Suprapubic skin (tissue), 4 donors: ENCODE results near the gene CD33. TPM values are rescaled to one million over a fixed set of nuclear protein-coding genes. Genes with fewer than 3 reads are reported as not detected.

Experiments used
- DNase-seq, 2 donors: peaks; one replicate each; pipeline ENCODE4 v3.0.0-alpha.2; 2019; ENCODE audit warnings: low spot score in 2 of 2
- H3K27ac ChIP-seq: fragments of 200-600 bp; sonication (generic); one replicate; pipeline ENCODE4 v1.5.1; 2019
- H3K27me3 ChIP-seq: fragments of 200-600 bp; sonication (generic); one replicate; pipeline ENCODE4 v1.5.1; 2019
- H3K36me3 ChIP-seq: fragments of 200-600 bp; sonication (generic); one replicate; pipeline ENCODE4 v1.5.1; 2019
- H3K4me1 ChIP-seq: fragments of 200-600 bp; sonication (generic); one replicate; pipeline ENCODE4 v1.5.1; 2019
- H3K4me3 ChIP-seq: fragments of 200-600 bp; sonication (generic); one replicate; pipeline ENCODE4 v1.5.1; 2019; ENCODE audit warnings: mild to moderate bottlenecking
- H3K9me3 ChIP-seq: fragments of 200-600 bp; sonication (generic); one replicate; pipeline ENCODE4 v1.5.1; 2019
- EP300 ChIP-seq: sonication (generic); formaldehyde crosslinking; IDR thresholded peaks from one replicate; pipeline ENCODE4 v1.6.1; 2017; ENCODE audit warnings: antibody characterized with exemption
- POLR2A ChIP-seq, 2 donors: fragments of 450-650 bp; IDR thresholded peaks; one replicate each; pipeline ENCODE4 v1.6.1; 2017; ENCODE audit warnings: antibody characterized with exemption in 2 of 2, mild to moderate bottlenecking in 2 of 2, moderate library complexity in 2 of 2
- POLR2AphosphoS5 ChIP-seq, 3 donors: sonication (generic); formaldehyde crosslinking; IDR thresholded peaks; one replicate each; pipeline ENCODE4 v1.6.1; 2017; ENCODE audit warnings: antibody characterized with exemption in 3 of 3
- WGBS: methylation state at CpG from one replicate; pipeline ENCODE4 v1.1.5; 2018; 5-methylcytosine and 5-hydroxymethylcytosine counted together
- total RNA-seq, 4 donors: library from RNA; depleted of rRNA; stranded (reverse); fragments of >200 nt; gene quantifications; one replicate each; pipeline ENCODE4 v1.1.0, GENCODE V29; 2016
- TF ChIP-seq, protein P1 (sequence below), 2 donors: fragments of 200-600 bp in 1 of 2; fragments of 450-650 bp in 1 of 2; sonication (generic) in 1 of 2; IDR thresholded peaks; one replicate each; pipeline ENCODE4 v1.5.1; 2016 to 2019; ENCODE audit warnings: antibody characterized with exemption in 2 of 2, mild to moderate bottlenecking in 1 of 2, moderate library complexity in 1 of 2

CD33 gene
- total RNA-seq, 4 donors from 2014 or later: 0.51 to 7.0 (median 2.4) TPM

DNA sequence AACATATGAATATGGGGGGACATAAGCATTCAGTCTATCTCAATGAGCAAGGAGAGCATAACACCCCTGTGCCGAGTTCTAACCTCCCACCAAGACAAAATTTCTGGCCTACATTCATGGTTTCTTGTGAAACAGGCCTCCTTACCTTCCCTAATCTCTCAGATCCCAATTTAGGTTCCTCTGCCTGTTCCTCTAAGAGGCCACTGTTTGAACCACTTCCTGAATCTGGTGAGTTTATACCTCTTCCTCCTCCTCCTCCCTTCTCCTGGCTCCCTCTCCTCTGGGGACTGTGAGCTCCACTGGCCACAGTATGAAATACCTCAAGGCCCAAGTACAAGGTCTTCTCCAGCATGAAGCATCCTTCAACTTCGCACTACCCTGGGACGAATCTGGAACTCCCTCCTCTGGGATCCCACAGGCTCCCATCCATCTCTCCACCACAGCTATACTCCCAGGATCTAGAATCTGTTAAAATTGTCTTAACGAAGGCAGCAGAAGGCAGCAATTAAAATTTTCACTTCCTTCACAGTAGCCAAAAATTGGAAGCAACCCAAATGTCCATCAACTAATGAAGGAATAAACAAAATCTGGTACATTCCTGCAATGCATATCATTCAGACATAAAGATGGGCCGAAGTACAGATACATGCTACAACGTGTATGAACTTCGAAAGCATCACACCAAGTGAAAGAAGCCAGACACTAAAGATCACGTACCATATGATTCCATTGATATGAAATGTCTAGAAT is 18.2 kb downstream of the CD33 start:
- Histone ChIP-seq H3K27ac (no peak overlapping the region), H3K36me3 (no peaks in the 10 kb centered on the region), H3K9me3 (no peaks in the 10 kb centered on the region), H3K4me1 (no peaks in the 10 kb centered on the region), H3K27me3 (peaks cover 4% of the 10 kb centered on the region), H3K4me3 (no peak overlapping the region)
- WGBS: 65% methylated on average over 8 of the region's 8 CpGs
- TF ChIP-seq POLR2AphosphoS5 (IDR thresholded peaks at IDR 0.05) (no peak), EP300 (no peak), POLR2A (IDR thresholded peaks at IDR 0.05) (no peak)
- TF ChIP-seq, protein P1, sequence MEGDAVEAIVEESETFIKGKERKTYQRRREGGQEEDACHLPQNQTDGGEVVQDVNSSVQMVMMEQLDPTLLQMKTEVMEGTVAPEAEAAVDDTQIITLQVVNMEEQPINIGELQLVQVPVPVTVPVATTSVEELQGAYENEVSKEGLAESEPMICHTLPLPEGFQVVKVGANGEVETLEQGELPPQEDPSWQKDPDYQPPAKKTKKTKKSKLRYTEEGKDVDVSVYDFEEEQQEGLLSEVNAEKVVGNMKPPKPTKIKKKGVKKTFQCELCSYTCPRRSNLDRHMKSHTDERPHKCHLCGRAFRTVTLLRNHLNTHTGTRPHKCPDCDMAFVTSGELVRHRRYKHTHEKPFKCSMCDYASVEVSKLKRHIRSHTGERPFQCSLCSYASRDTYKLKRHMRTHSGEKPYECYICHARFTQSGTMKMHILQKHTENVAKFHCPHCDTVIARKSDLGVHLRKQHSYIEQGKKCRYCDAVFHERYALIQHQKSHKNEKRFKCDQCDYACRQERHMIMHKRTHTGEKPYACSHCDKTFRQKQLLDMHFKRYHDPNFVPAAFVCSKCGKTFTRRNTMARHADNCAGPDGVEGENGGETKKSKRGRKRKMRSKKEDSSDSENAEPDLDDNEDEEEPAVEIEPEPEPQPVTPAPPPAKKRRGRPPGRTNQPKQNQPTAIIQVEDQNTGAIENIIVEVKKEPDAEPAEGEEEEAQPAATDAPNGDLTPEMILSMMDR (IDR thresholded peaks at IDR 0.05): no peak
- DNase-seq: no peak

DNA sequence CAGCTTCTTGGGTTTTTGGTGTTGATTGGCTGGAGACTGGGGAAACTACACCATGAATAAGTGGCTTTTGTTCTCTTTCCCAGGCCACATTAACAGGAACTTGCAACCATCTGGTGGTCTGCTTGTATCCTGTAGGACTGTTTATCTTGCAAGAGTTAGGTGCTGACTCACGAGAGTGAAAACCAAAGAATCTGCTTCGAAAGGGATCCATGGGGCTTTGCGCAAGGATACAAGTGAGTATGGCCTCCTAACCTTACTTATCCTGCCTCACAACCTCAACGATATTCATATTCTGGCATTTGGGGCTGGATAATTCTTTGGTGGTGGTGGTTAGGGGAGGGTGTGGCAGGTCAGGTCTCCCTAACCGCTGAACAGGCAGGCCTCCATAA is 21.3 kb downstream of the CD33 start:
- Histone ChIP-seq H3K36me3 (no peaks in the 10 kb centered on the region), H3K9me3 (no peaks in the 10 kb centered on the region), H3K4me1 (no peaks in the 10 kb centered on the region), H3K27me3 (peaks cover 4% of the 10 kb centered on the region), H3K4me3 (no peak overlapping the region), H3K27ac (no peak overlapping the region)
- 47% methylated on average over 5 of the region's 5 CpGs for WGBS
- TF ChIP-seq, protein P1 (IDR thresholded peaks at IDR 0.05): no peak
- TF ChIP-seq EP300 (no peak), POLR2A (IDR thresholded peaks at IDR 0.05) (no peak), POLR2AphosphoS5 (IDR thresholded peaks at IDR 0.05) (no peak)
- DNase-seq: no peak

DNA sequence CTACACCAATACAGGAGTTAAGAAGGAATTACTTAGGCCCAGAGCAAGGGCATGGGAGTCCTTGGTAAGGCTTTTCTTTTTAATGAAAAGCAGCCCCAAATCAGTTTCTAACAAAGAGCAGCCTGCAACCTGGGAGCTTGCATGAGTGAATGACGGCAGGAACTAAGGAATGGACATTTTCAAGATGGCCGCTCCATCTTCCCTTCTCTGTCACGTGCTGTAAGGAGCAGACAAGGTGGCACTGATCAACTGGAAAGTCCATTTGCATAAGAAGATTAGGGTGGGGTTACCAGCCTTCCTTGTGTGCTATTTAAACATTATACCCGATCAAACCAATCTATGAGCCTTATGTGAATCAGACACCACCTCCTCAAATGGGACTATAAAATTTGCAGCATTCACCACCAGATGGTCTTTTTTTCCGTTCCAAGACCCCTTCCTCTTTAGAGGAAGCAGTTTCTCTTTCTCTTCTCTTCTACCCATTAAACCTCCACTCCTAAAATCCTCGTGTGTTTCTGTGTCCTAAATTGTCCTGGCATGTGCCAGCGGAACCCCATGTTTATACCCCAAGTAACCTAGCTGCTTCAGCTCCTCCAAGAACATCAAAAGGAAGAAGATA is 23.2 kb downstream of the CD33 start:
- no peaks in the 10 kb centered on the region for H3K4me1 ChIP-seq
- H3K4me3 ChIP-seq: no peak overlapping the region
- 69% methylated on average over 7 of the region's 7 CpGs for WGBS
- TF ChIP-seq EP300 (no peak), POLR2A (IDR thresholded peaks at IDR 0.05) (no peak)
- H3K27me3 ChIP-seq: peaks cover 2% of the 10 kb centered on the region
- H3K36me3 ChIP-seq: no peaks in the 10 kb centered on the region
- no peaks in the 10 kb centered on the region for H3K9me3 ChIP-seq
- H3K27ac ChIP-seq: no peak overlapping the region
- DNase-seq: no peak

DNA sequence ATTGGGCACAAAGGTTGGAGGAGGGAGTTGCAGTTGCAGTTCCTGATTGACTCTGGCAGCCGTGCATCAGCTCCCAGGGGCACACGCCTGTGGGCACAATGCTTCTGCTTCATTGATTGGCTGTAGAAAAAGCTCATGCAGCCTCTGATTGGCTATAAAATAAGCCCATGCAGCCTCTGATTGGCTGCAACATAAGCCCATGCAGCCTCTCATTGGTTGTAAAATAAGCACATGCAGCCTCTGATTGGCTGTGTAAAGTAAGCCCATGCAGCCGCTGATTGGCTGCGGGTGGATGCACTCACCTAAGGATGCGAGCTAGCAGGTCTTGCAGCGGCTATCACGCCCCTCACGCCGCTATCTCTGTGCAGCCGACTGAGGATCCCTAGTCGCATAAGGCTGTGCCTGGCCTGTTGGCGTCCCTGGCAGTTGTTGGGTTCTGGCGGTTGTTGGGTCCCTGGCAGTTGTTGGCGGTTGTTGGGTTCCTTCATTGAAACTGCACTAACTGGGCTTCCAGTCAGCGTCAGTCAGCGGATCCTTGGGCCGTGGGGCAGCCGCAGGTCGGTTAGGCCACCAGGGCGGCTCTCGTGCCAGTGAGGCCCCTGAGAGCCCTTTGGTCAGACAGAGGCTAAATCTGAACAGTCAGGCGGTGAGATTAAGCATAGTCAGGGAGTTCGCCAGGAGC is 26.0 kb downstream of the CD33 start, which contains the start of gene SIGLECL1:
TSS of gene SIGLECL1 (plus strand) at position 295 of the 682 bp plus-strand sequence. CDS start 12,993 bp downstream, outside the sequence.
- H3K27me3 ChIP-seq: no peaks in the 10 kb centered on the region
- no peak for DNase-seq
- 87% methylated on average over 17 of the region's 23 CpGs for WGBS
- H3K9me3 ChIP-seq: no peaks in the 10 kb centered on the region
- no peak for TF ChIP-seq EP300
- no peak for TF ChIP-seq POLR2A (IDR thresholded peaks at IDR 0.05)
- TF ChIP-seq, protein P1 (IDR thresholded peaks at IDR 0.05): no peak
- TF ChIP-seq POLR2AphosphoS5 (IDR thresholded peaks at IDR 0.05): no peak
- H3K36me3 ChIP-seq: no peaks in the 10 kb centered on the region
- H3K4me1 ChIP-seq: no peaks in the 10 kb centered on the region
- no peak within 1 kb of the TSS for H3K4me3 ChIP-seq
- H3K27ac ChIP-seq: no peak within 1 kb of the TSS

DNA sequence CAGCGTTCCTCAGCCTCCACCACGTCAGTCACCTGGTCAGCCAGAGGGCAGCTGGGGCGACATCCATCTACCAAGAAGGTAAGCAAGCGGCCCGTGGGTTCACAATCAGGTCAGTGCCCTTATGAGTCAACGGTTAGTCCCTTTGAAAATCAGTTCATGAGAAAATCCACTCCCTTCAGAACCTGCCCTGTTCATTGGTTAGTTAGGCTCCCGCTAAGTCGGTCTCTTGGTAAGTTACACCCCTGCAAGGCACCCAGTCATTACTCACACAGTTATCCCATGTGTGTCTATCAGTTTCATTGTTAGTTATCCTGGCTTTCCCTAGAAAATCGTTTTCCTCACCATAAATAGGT is 26.6 kb downstream of the CD33 start:
- Histone ChIP-seq H3K4me1 (no peaks in the 10 kb centered on the region), H3K27me3 (no peaks in the 10 kb centered on the region), H3K4me3 (no peak overlapping the region), H3K36me3 (no peaks in the 10 kb centered on the region), H3K9me3 (no peaks in the 10 kb centered on the region), H3K27ac (no peak overlapping the region)
- WGBS: 79% methylated on average over 5 of the region's 9 CpGs
- no peak for TF ChIP-seq EP300
- TF ChIP-seq POLR2A (IDR thresholded peaks at IDR 0.05): no peak
- DNase-seq: no peak
